ENCODE data around the gene CCR1.

GRCh38 chr3:46221391-46221790 is 13.3 kb upstream of the CCR1 start:
- TF ChIP-seq, protein P1, sequence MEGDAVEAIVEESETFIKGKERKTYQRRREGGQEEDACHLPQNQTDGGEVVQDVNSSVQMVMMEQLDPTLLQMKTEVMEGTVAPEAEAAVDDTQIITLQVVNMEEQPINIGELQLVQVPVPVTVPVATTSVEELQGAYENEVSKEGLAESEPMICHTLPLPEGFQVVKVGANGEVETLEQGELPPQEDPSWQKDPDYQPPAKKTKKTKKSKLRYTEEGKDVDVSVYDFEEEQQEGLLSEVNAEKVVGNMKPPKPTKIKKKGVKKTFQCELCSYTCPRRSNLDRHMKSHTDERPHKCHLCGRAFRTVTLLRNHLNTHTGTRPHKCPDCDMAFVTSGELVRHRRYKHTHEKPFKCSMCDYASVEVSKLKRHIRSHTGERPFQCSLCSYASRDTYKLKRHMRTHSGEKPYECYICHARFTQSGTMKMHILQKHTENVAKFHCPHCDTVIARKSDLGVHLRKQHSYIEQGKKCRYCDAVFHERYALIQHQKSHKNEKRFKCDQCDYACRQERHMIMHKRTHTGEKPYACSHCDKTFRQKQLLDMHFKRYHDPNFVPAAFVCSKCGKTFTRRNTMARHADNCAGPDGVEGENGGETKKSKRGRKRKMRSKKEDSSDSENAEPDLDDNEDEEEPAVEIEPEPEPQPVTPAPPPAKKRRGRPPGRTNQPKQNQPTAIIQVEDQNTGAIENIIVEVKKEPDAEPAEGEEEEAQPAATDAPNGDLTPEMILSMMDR (IDR thresholded peaks at IDR 0.05) = no peak
- TF ChIP-seq POLR2AphosphoS5 (IDR thresholded peaks at IDR 0.05; ENCODE audit: insufficient read depth in 1 of 2, low read depth in 1 of 2) = no peak
